GM12878 (cell line): ENCODE results near the gene OR13J1. TPM values are rescaled to one million over a fixed set of nuclear protein-coding genes. Genes with fewer than 3 reads are reported as not detected.

Experiments
- ATAC-seq: fragments of 200-7000 bp; cut with Tn5 transposase; 3 replicates; pipeline ENCODE4 v1.9.1; 2020; ENCODE audit warnings: mild to moderate bottlenecking, moderate library complexity
- BruUV-seq: library from RNA; stranded (reverse); fragments of 400-500 nt; replicated peaks from 2 replicates; lab custom pipeline; 2021; lab: Mats Ljungman, UMichigan
- CTCF ChIA-PET: fragments of 300-600 bp; sonication (Branson Sonifier 250); formaldehyde crosslinking; extraction: SDS; loops from one replicate; lab custom pipeline; 2021; ENCODE audit warnings: inconsistent platforms; lab: Yijun Ruan, JAX
- POLR2A ChIA-PET: fragments of 350-600 bp; formaldehyde crosslinking; extraction: SDS; loops from one replicate; lab custom pipeline; 2021; ENCODE audit warnings: inconsistent platforms; lab: Charles Lee
- RAD21 ChIA-PET: fragments of 300-600 bp; sonication (Branson Sonifier 250); formaldehyde crosslinking; loops from one replicate; lab custom pipeline; 2023; ENCODE audit warnings: antibody characterized with exemption; ENCODE audit not compliant: unreplicated experiment; lab: Charles Lee
- SMC1A ChIA-PET: fragments of 300-600 bp; sonication (Branson Sonifier 250); formaldehyde crosslinking; loops from one replicate; lab custom pipeline; 2023; ENCODE audit not compliant: unreplicated experiment, uncharacterized antibody; lab: Charles Lee
- DNase-seq: peaks from one replicate; pipeline ENCODE4 v3.0.0-alpha.2; 2011; ENCODE audit warnings: low read depth, low spot score
- FAIRE-seq: peaks from 3 replicates; lab custom pipeline; 2011; peaks lifted over from hg19 to GRCh38; lab: Jason Lieb, UNC
- H2AFZ ChIP-seq: 2 replicates; pipeline ENCODE4 v1.6.0; 2011; ENCODE audit warnings: low read depth, low read length, control low read depth; ENCODE audit not compliant: control insufficient read depth
- H3K27ac ChIP-seq: 2 replicates; pipeline ENCODE4 v1.5.1; 2011; ENCODE audit warnings: control low read depth; ENCODE audit not compliant: control insufficient read depth, insufficient read depth
- H3K27me3 ChIP-seq, 2 experiments: replicated peaks in 1 of 2; 2 replicates each; pipeline versions ENCODE4 v1.6.0 to v1.6.1; 2011; ENCODE audit warnings: low read length in 1 of 2; ENCODE audit not compliant: control insufficient read depth in 2 of 2, insufficient read depth in 2 of 2
- H3K36me3 ChIP-seq, 2 experiments: 2 replicates each; pipeline ENCODE4 v1.5.1; 2011; ENCODE audit warnings: low read length in 1 of 2; ENCODE audit not compliant: control insufficient read depth in 2 of 2, insufficient read depth in 2 of 2
- H3K4me1 ChIP-seq: 2 replicates; pipeline ENCODE4 v1.6.1; 2011; ENCODE audit warnings: mild to moderate bottlenecking, low read length, moderate library complexity, mixed read lengths; ENCODE audit not compliant: control insufficient read depth, insufficient read depth
- H3K4me2 ChIP-seq: 2 replicates; pipeline ENCODE4 v1.6.0; 2011; ENCODE audit warnings: control low read depth; ENCODE audit not compliant: control insufficient read depth, insufficient read depth
- H3K4me3 ChIP-seq: fragments of 200-600 bp; sonication (generic); 2 replicates; pipeline ENCODE4 v1.5.1; 2016
- H3K79me2 ChIP-seq: 2 replicates; pipeline ENCODE4 v1.6.0; 2011; ENCODE audit warnings: low read length; ENCODE audit not compliant: control insufficient read depth, insufficient read depth
- H3K9ac ChIP-seq: 2 replicates; pipeline ENCODE4 v1.8.0; 2011; ENCODE audit warnings: low read length, control low read depth, mixed read lengths; ENCODE audit not compliant: control insufficient read depth, insufficient read depth
- H3K9me3 ChIP-seq: replicated peaks from 3 replicates; pipeline ENCODE4 v1.5.1; 2011; ENCODE audit warnings: mild to moderate bottlenecking, low read length; ENCODE audit not compliant: control insufficient read depth, insufficient read depth
- H4K20me1 ChIP-seq: 2 replicates; pipeline ENCODE4 v1.6.0; 2011; ENCODE audit not compliant: control insufficient read depth, insufficient read depth
- BHLHE40 ChIP-seq, 2 experiments: fragments of 450-650 bp in 1 of 2; IDR thresholded peaks; 2 replicates each; pipeline ENCODE4 v1.6.1; 2011 to 2017; ENCODE audit warnings: low read depth in 2 of 2, borderline replicate concordance in 1 of 2, improper control_type of control experiment in 1 of 2, low read length in 1 of 2, mild to moderate bottlenecking in 1 of 2
- BMI1 ChIP-seq: fragments of 450-650 bp; IDR thresholded peaks from 2 replicates; pipeline ENCODE4 v1.6.1; 2016; ENCODE audit warnings: mild to moderate bottlenecking, moderate library complexity, borderline replicate concordance
- BRCA1 ChIP-seq: IDR thresholded peaks from 2 replicates; pipeline ENCODE4 v1.6.1; 2011; ENCODE audit warnings: low read depth, low read length, improper control_type of control experiment
- EED ChIP-seq: sonication (generic); IDR thresholded peaks from 2 replicates; pipeline ENCODE4 v1.6.1; 2016; ENCODE audit warnings: antibody characterized with exemption, low read depth
- GABPA ChIP-seq: IDR thresholded peaks from 2 replicates; pipeline ENCODE4 v1.6.1; 2014; ENCODE audit warnings: antibody characterized with exemption, low read depth, mild to moderate bottlenecking, inconsistent platforms
- IKZF1 ChIP-seq: fragments of 450-650 bp; conservative IDR thresholded peaks from 2 replicates; pipeline ENCODE4 v1.6.1; 2017; ENCODE audit warnings: antibody characterized with exemption, mild to moderate bottlenecking
- NR2F1 ChIP-seq: fragments of 450-650 bp; conservative IDR thresholded peaks from 2 replicates; pipeline ENCODE4 v1.6.1; 2017; ENCODE audit warnings: mild to moderate bottlenecking
- PAX5 ChIP-seq: IDR thresholded peaks from 2 replicates; pipeline ENCODE4 v1.6.1; 2011; ENCODE audit warnings: low read depth, low read length, borderline replicate concordance
- RB1 ChIP-seq: fragments of 450-650 bp; formaldehyde crosslinking; IDR thresholded peaks from 2 replicates; pipeline ENCODE4 v1.6.1; 2017; ENCODE audit warnings: mild to moderate bottlenecking, borderline replicate concordance
- RUNX3 ChIP-seq: IDR thresholded peaks from 2 replicates; pipeline ENCODE4 v1.6.1; 2012; ENCODE audit warnings: low read length, inconsistent platforms
- SPI1 ChIP-seq: IDR thresholded peaks from 2 replicates; pipeline ENCODE4 v1.6.1; 2011; ENCODE audit warnings: low read depth, mild to moderate bottlenecking, low read length, moderate library complexity, borderline replicate concordance; ENCODE audit not compliant: insufficient read depth
- SUZ12 ChIP-seq: fragments of 200-600 bp; sonication (generic); IDR thresholded peaks from one replicate; pipeline ENCODE4 v1.6.1; 2018; ENCODE audit warnings: antibody characterized with exemption, mild to moderate bottlenecking; ENCODE audit not compliant: unreplicated experiment
- TBL1XR1 ChIP-seq: IDR thresholded peaks from 2 replicates; pipeline ENCODE4 v1.6.1; 2012; ENCODE audit warnings: low read depth, low read length, improper control_type of control experiment
- YY1 ChIP-seq: IDR thresholded peaks from 2 replicates; pipeline ENCODE4 v1.6.1; 2011; ENCODE audit warnings: low read depth, mild to moderate bottlenecking, low read length
- ZNF207 ChIP-seq: fragments of 450-650 bp; IDR thresholded peaks from 2 replicates; pipeline ENCODE4 v1.6.1; 2014; ENCODE audit warnings: antibody characterized with exemption, mild to moderate bottlenecking, borderline replicate concordance
- ZNF24 ChIP-seq: fragments of 450-650 bp; IDR thresholded peaks from 2 replicates; pipeline ENCODE4 v1.6.1; 2017; ENCODE audit warnings: antibody characterized with exemption, mild to moderate bottlenecking
- ZNF384 ChIP-seq: IDR thresholded peaks from 2 replicates; pipeline ENCODE4 v1.6.1; 2012; ENCODE audit warnings: low read depth, mild to moderate bottlenecking, low read length, improper control_type of control experiment, borderline replicate concordance
- WGBS: methylation state at CpG from one replicate; pipeline ENCODE4 v1.1.6; 2016; ENCODE audit warnings: low lambda C conversion rate; ENCODE audit not compliant: insufficient replicate concordance, insufficient coverage; ENCODE audit errors: missing lambda C conversion rate; 5-methylcytosine and 5-hydroxymethylcytosine counted together
- in situ Hi-C: fragments of 300-500 bp; cut with MboI; formaldehyde crosslinking; loops from 9 replicates; pipeline ENCODE4 v1.14.3; 2018; ENCODE audit warnings: mixed read lengths
- intact Hi-C: fragments of 100-400 bp; cut with micrococcal nuclease; formaldehyde crosslinking; loops from one replicate; pipeline ENCODE4 v1.14.2; 2022; ENCODE audit not compliant: unreplicated experiment
- polyA plus RNA-seq, 11 experiments: library from polyadenylated mRNA; depleted of rRNA in 4 of 11; unstranded in 6 of 11; stranded (reverse) in 5 of 11; fragments of >200 nt; fragmentation: Nextera tagmentation in 4 of 11; fragmentation: Illumina TruSeq in 1 of 11; extraction: Ambion mirVana in 4 of 11; extraction: Trizol in 1 of 11; gene quantifications; 1 replicate in 1 of 11; 2 replicates in 10 of 11; pipeline versions ENCODE4 v1.2.1 to v1.2.3, GENCODE V29; 2011 to 2016; ENCODE audit warnings: inconsistent platforms in 2 of 11, missing spikeins in 2 of 11, low read depth in 1 of 11
- total RNA-seq, 4 experiments: library from RNA; depleted of rRNA in 3 of 4; stranded (reverse); fragments of >200 nt in 3 of 4; fragmentation: Illumina TruSeq in 1 of 4; extraction: Trizol in 1 of 4; gene quantifications; 2 replicates each; pipeline versions ENCODE4 v1.2.1 to v1.2.3, GENCODE V29; 2013 to 2021
- TF ChIP-seq, protein P1 (sequence below): IDR thresholded peaks from 2 replicates; pipeline ENCODE4 v1.6.1; 2012; ENCODE audit warnings: improper control_type of control experiment, low read depth, low read length; ENCODE audit not compliant: insufficient replicate concordance
- TF ChIP-seq, protein P2 (sequence below), 3 experiments: IDR thresholded peaks in 2 of 3; conservative IDR thresholded peaks in 1 of 3; 2 replicates each; pipeline ENCODE4 v1.5.1; 2011; ENCODE audit warnings: low read depth in 3 of 3, low read length in 3 of 3, mild to moderate bottlenecking in 3 of 3, control low read depth in 2 of 3, moderate library complexity in 2 of 3, inconsistent platforms in 1 of 3, mixed read lengths in 1 of 3; ENCODE audit not compliant: control insufficient read depth in 2 of 3, insufficient read depth in 1 of 3; ENCODE audit errors: extremely low read depth in 1 of 3

The OR13J1 gene
- total and polyA plus RNA-seq, 10 of the 15 experiments (the other 5 are each of a cell fraction or from before 2014, with no cell fraction given): not detected

DNA sequence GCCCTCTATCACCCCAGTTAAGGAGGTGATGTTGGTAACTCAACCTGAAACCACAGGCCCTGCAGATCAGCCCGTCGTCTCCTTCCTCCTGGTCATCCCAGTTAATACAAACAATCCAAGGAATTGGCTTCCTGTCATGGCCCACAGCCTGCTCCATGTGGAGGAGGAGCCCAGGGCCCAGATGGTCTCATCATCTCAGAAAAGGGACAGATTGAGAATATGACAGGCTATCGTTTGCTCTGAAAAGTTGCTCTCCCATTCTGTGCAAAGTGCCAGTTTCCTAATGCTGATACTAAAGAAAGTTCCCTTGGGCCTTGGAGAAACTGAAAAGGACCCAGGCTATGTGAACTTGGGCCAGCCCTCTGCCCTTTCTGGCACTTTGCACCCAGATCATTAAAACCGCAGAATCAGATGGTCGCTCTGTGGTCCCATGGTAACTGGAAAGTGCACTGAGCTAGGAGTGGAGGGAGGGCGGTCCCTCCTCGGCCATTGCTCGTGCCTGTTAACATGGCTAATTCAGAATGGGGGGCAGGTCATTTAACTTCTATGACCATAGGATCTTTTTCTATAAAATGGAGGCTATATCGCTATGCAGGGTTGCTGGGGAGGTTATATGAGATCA lies 38.4 kb upstream of the OR13J1 start:
- no peak overlapping the region for H3K9ac ChIP-seq
- WGBS: 65% methylated on average over 9 of the region's 9 CpGs
- no peaks in the 10 kb centered on the region for H3K4me1 ChIP-seq
- ChIA-PET CTCF (interaction anchor here (1.1 kb wide), 1 partner anchor 82 kb away, joined by 4 read pairs; no protein-coding TSS in a partner anchor), POLR2A (no interaction called here), SMC1A (no interaction called here), RAD21 (no interaction called here)
- peaks cover 0 to 1% of the 10 kb centered on the region in 2 experiments; a peak in 3 of 4 replicates for H3K27me3 ChIP-seq
- H3K4me2 ChIP-seq: no peak overlapping the region
- H4K20me1 ChIP-seq: no peaks in the 10 kb centered on the region
- DNase-seq (no peak), FAIRE-seq (no peak), ATAC-seq (no peak)
- BruUV-seq: no TSS peak
- no peak overlapping the region for H3K4me3 ChIP-seq
- H2AFZ ChIP-seq: no peak overlapping the region
- H3K36me3 ChIP-seq: no peaks in the 10 kb centered on the region
- in situ Hi-C loops (no loop called here), intact Hi-C loops (no loop called here)
- no peaks in the 10 kb centered on the region for H3K79me2 ChIP-seq
- no peak overlapping the region for H3K27ac ChIP-seq
- H3K9me3 ChIP-seq: no peaks in the 10 kb centered on the region
- TF ChIP-seq RUNX3 (no peak), RB1 (no peak), BRCA1 (no peak), EED (no peak), SUZ12 (no peak), ZNF384 (no peak), NR2F1 (no peak), GABPA (no peak), BMI1 (no peak), ZNF207 (no peak), BHLHE40 (IDR thresholded peaks at IDR 0.05; ENCODE audit: borderline replicate concordance in 1 of 2, low read depth in 2 of 2, low read length in 1 of 2) (no peak), ZNF24 (no peak), SPI1 (no peak), PAX5 (no peak), TBL1XR1 (no peak), YY1 (no peak), IKZF1 (no peak)
- TF ChIP-seq, protein P1, sequence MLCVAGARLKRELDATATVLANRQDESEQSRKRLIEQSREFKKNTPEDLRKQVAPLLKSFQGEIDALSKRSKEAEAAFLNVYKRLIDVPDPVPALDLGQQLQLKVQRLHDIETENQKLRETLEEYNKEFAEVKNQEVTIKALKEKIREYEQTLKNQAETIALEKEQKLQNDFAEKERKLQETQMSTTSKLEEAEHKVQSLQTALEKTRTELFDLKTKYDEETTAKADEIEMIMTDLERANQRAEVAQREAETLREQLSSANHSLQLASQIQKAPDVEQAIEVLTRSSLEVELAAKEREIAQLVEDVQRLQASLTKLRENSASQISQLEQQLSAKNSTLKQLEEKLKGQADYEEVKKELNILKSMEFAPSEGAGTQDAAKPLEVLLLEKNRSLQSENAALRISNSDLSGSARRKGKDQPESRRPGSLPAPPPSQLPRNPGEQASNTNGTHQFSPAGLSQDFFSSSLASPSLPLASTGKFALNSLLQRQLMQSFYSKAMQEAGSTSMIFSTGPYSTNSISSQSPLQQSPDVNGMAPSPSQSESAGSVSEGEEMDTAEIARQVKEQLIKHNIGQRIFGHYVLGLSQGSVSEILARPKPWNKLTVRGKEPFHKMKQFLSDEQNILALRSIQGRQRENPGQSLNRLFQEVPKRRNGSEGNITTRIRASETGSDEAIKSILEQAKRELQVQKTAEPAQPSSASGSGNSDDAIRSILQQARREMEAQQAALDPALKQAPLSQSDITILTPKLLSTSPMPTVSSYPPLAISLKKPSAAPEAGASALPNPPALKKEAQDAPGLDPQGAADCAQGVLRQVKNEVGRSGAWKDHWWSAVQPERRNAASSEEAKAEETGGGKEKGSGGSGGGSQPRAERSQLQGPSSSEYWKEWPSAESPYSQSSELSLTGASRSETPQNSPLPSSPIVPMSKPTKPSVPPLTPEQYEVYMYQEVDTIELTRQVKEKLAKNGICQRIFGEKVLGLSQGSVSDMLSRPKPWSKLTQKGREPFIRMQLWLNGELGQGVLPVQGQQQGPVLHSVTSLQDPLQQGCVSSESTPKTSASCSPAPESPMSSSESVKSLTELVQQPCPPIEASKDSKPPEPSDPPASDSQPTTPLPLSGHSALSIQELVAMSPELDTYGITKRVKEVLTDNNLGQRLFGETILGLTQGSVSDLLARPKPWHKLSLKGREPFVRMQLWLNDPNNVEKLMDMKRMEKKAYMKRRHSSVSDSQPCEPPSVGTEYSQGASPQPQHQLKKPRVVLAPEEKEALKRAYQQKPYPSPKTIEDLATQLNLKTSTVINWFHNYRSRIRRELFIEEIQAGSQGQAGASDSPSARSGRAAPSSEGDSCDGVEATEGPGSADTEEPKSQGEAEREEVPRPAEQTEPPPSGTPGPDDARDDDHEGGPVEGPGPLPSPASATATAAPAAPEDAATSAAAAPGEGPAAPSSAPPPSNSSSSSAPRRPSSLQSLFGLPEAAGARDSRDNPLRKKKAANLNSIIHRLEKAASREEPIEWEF: no peak
- TF ChIP-seq, protein P2, sequence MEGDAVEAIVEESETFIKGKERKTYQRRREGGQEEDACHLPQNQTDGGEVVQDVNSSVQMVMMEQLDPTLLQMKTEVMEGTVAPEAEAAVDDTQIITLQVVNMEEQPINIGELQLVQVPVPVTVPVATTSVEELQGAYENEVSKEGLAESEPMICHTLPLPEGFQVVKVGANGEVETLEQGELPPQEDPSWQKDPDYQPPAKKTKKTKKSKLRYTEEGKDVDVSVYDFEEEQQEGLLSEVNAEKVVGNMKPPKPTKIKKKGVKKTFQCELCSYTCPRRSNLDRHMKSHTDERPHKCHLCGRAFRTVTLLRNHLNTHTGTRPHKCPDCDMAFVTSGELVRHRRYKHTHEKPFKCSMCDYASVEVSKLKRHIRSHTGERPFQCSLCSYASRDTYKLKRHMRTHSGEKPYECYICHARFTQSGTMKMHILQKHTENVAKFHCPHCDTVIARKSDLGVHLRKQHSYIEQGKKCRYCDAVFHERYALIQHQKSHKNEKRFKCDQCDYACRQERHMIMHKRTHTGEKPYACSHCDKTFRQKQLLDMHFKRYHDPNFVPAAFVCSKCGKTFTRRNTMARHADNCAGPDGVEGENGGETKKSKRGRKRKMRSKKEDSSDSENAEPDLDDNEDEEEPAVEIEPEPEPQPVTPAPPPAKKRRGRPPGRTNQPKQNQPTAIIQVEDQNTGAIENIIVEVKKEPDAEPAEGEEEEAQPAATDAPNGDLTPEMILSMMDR (IDR thresholded peaks at IDR 0.05 in 2 of 3, conservative IDR thresholded peaks at IDR 0.05 in 1 of 3; ENCODE audit: control insufficient read depth in 2 of 3, extremely low read depth in 1 of 3, insufficient read depth in 1 of 3, low read depth in 3 of 3, low read length in 3 of 3): no peak
